ENCODE data around the gene OR6C1. TPM values are rescaled to one million over a fixed set of nuclear protein-coding genes. Genes with fewer than 3 reads are reported as not detected.

The OR6C1 gene
- total and polyA plus RNA-seq, 9 donors: not detected

GRCh38 chr12:55365086-55365485, 50.9 kb downstream of the OR6C1 start:
- 80% methylated on average over 1 of the region's 3 CpGs for WGBS (ENCODE audit: insufficient coverage)
- no peak overlapping the region for H3K27ac ChIP-seq (ENCODE audit: low read length)
- no peaks in the 10 kb centered on the region for H3K4me1 ChIP-seq (ENCODE audit: control insufficient read depth, insufficient read depth, low read length)
- H3K4me3 ChIP-seq (ENCODE audit: low read length): no peak overlapping the region
- H3K27me3 ChIP-seq (ENCODE audit: control insufficient read depth, insufficient read depth, low read length): no peaks in the 10 kb centered on the region
- H3K36me3 ChIP-seq (ENCODE audit: control insufficient read depth, insufficient read depth, low read length): no peaks in the 10 kb centered on the region
- H3K9me3 ChIP-seq (replicated peaks; ENCODE audit: control insufficient read depth, low read depth, low read length): no peaks in the 10 kb centered on the region
- no peak for DNase-seq

Other genes starting within 250 kb of the OR6C1 start
- not detected for gene OR9K2, start 187.9 kb upstream of the OR6C1 start, total RNA-seq
- gene OR9K2, start 187.9 kb upstream of the OR6C1 start, polyA plus RNA-seq (ENCODE audit: insufficient read depth in 1 of 8, insufficient read length in 8 of 8, low replicate concordance in 1 of 8): not detected
- not detected for gene OR10A7, start 93.3 kb upstream of the OR6C1 start, total RNA-seq
- not detected for gene OR10A7, start 93.3 kb upstream of the OR6C1 start, polyA plus RNA-seq (ENCODE audit: insufficient read depth in 1 of 8, insufficient read length in 8 of 8, low replicate concordance in 1 of 8)
- gene OR6C74, start 69.7 kb upstream of the OR6C1 start, total RNA-seq: not detected
- gene OR6C74, start 69.7 kb upstream of the OR6C1 start, polyA plus RNA-seq (ENCODE audit: insufficient read depth in 1 of 8, insufficient read length in 8 of 8, low replicate concordance in 1 of 8): not detected
- gene OR6C6, start 17.8 kb upstream of the OR6C1 start, total RNA-seq: not detected
- not detected for gene OR6C6, start 17.8 kb upstream of the OR6C1 start, polyA plus RNA-seq (ENCODE audit: insufficient read depth in 1 of 8, insufficient read length in 8 of 8, low replicate concordance in 1 of 8)
- gene OR6C3, start 16.4 kb downstream of the OR6C1 start, total RNA-seq: not detected
- gene OR6C3, start 16.4 kb downstream of the OR6C1 start, polyA plus RNA-seq (ENCODE audit: insufficient read depth in 1 of 8, insufficient read length in 8 of 8, low replicate concordance in 1 of 8): not detected
- not detected for gene OR6C75, start 48.6 kb downstream of the OR6C1 start, total RNA-seq
- under 1 TPM in 1 of 8 donors, not detected in 7; 0.06 TPM for gene OR6C75, start 48.6 kb downstream of the OR6C1 start, polyA plus RNA-seq (ENCODE audit: insufficient read depth in 1 of 8, insufficient read length in 8 of 8, low replicate concordance in 1 of 8)
- not detected for gene OR6C65, start 86.2 kb downstream of the OR6C1 start, total RNA-seq
- not detected for gene OR6C65, start 86.2 kb downstream of the OR6C1 start, polyA plus RNA-seq (ENCODE audit: insufficient read depth in 1 of 8, insufficient read length in 8 of 8, low replicate concordance in 1 of 8)
- not detected for gene OR6C76, start 111.9 kb downstream of the OR6C1 start, total RNA-seq
- not detected for gene OR6C76, start 111.9 kb downstream of the OR6C1 start, polyA plus RNA-seq (ENCODE audit: insufficient read depth in 1 of 8, insufficient read length in 8 of 8, low replicate concordance in 1 of 8)
- gene OR6C2, start 129.7 kb downstream of the OR6C1 start, total RNA-seq: not detected
- gene OR6C2, start 129.7 kb downstream of the OR6C1 start, polyA plus RNA-seq (ENCODE audit: insufficient read depth in 1 of 8, insufficient read length in 8 of 8, low replicate concordance in 1 of 8): not detected
- not detected for gene OR6C70, start 155.8 kb downstream of the OR6C1 start, total RNA-seq
- gene OR6C70, start 155.8 kb downstream of the OR6C1 start, polyA plus RNA-seq (ENCODE audit: insufficient read depth in 1 of 8, insufficient read length in 8 of 8, low replicate concordance in 1 of 8): not detected
- gene OR6C68, start 178.0 kb downstream of the OR6C1 start, total RNA-seq: not detected
- gene OR6C68, start 178.0 kb downstream of the OR6C1 start, polyA plus RNA-seq (ENCODE audit: insufficient read depth in 1 of 8, insufficient read length in 8 of 8, low replicate concordance in 1 of 8): not detected
- gene OR6C4, start 235.3 kb downstream of the OR6C1 start, total RNA-seq: not detected
- gene OR6C4, start 235.3 kb downstream of the OR6C1 start, polyA plus RNA-seq (ENCODE audit: insufficient read depth in 1 of 8, insufficient read length in 8 of 8, low replicate concordance in 1 of 8): under 1 TPM in 1 of 8 donors, not detected in 7; 0.12 TPM